ENCODE data around the gene ZNF165.
"Not testable (repeated sequence)": the region's sequence is repeated elsewhere in the genome, so short reads cannot be mapped to it uniquely, and the experiment has no call there.

The ZNF165 gene

DNA sequence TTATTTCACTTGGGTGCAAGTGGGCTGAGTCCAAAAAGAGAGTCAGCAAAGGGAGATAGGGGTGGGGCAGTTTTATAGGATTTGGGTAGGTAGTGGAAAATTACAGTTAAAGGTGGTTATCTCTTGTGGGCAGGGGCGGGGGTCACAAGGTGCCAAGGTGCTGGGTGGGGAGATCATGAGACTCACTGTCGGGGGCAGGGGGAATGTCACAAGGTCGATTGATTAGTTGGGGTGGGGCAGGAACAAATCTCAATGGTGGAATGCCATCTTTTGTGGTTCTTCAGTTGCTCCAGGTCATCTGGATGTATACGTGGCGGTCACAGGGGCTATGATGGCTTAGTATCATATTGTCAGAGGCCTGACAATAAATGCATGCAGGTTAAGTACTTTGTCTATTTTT is 41.9 kb downstream of the ZNF165 start:
- not testable (repeated sequence) for DNase-seq (ENCODE audit: low read depth)

DNA sequence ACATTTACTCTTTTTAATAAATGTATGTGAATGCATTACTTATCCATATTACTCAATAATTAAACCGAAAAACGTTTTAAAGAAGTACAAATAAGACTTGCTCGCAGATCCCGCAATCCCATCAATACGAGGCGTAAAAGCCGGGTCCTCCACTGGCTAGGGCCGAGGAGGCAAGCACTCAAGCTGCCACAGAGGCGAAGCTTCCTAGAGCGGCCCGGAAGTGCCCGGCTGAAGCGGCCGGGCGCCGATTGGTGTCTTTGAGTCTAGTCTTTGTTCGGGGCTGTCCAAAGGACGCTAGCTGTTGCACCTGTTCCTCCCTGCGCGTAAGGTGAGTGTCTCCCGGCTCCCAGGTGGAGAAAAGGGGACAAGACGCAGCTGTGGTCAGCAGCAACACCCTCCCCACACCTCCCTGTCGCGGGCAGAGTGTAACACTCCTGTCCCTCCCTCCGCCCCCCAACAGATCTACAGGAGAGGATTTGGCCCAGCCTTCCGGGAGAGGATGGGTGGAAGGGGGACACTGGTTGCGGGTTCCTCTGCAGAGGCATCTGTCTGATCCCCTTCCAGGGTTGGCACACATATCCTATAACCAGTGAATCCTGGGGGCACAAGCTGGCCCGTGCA is 44.1 kb downstream of the ZNF165 start, which contains the start of gene ZSCAN16:
ZSCAN16 (plus strand) TSS at position 260 of the 621 bp plus-strand sequence. CDS start 835 bp downstream, outside the sequence.
- DNase-seq (ENCODE audit: low read depth), result peak; percentile 69

DNA sequence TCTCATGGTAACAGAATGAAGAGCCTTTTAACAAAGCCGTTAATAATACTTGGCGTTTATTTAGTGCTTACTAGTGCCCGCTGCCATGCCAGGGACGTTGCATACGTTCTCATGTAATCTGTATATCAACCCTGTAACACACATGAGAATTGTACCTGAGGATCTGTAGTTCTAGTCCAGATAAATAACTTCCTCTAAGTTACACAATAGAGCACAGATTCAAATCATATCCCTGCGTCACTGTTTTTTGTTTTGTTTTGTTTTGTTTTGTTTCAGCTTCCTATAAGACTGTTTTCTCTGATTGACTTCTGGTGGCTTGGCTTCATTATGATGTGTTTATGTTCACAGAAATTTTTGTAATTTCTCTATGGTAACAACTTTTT is 44.6 kb downstream of the ZNF165 start:
- no peak for DNase-seq (ENCODE audit: low read depth)

DNA sequence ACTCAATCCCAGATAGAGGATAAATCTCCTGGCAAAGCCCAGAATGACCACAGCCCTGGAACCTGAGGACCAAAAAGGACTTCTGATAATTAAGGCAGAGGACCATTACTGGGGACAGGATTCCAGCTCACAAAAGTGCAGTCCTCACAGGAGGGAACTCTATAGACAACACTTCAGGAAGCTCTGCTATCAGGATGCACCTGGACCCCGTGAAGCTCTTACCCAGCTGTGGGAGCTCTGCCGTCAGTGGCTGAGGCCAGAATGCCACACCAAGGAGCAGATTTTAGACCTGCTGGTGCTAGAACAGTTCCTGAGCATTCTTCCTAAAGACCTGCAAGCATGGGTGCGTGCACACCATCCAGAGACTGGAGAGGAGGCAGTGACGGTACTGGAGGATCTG is 45.0 kb downstream of the ZNF165 start:
- DNase-seq (ENCODE audit: low read depth), result no peak

DNA sequence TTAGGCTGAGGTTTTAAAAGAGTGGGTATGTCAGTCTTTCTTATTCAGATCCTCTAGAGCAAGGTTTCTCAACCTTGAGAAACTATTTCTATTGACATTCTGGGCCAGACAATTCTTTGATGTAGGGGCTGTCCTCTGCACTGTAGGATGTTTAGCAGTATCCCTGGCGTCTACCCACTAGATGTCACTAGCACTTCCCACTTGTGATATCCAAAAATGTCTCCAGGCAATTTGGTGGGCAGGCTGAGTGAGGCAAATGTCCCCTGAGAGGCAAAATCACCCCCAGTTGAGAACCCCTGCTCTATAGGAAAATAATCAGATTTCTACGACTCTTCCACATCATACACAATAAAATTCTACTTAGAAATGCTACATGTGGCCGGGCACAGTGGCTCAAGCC is 53.6 kb downstream of the ZNF165 start:
- no peak for DNase-seq (ENCODE audit: low read depth)

DNA sequence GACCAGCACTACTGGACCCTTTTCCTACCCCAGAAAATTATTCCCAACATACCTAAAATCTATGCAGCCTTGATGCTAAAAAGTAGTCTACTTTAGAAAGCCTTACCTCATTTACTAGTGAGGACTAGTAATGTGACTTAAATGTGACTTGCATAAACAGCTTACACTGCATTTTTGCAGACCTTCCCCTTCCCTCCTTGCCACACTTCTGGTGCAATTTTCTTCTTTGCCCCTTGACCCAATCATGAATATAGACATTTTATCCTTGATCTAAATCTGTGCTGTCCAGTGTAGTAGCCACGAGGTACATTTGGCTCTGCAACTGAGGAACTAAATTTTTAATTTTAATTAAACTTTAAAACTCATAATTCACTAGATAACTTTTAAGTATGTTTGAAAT is 54.3 kb downstream of the ZNF165 start:
- no peak for DNase-seq (ENCODE audit: low read depth)

DNA sequence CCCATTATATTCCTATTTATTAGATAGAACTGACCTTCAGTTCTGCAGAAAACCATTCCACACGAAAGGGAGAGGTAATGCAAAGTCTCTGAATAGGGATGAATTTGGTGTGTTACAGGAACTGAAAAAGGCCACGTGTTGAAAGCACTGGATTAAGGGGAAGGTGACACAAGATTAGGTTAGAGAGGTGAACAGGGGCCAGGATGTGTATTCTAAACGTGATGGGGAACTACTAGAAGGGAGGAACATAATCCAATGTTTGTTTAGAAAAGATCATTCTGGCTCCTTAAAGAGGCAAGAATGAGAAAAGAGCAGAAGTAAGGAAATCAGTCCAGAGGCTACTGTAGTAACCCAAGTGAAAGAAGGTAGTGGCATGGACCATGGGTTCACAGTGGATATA is 55.0 kb downstream of the ZNF165 start:
- no peak for DNase-seq (ENCODE audit: low read depth)

DNA sequence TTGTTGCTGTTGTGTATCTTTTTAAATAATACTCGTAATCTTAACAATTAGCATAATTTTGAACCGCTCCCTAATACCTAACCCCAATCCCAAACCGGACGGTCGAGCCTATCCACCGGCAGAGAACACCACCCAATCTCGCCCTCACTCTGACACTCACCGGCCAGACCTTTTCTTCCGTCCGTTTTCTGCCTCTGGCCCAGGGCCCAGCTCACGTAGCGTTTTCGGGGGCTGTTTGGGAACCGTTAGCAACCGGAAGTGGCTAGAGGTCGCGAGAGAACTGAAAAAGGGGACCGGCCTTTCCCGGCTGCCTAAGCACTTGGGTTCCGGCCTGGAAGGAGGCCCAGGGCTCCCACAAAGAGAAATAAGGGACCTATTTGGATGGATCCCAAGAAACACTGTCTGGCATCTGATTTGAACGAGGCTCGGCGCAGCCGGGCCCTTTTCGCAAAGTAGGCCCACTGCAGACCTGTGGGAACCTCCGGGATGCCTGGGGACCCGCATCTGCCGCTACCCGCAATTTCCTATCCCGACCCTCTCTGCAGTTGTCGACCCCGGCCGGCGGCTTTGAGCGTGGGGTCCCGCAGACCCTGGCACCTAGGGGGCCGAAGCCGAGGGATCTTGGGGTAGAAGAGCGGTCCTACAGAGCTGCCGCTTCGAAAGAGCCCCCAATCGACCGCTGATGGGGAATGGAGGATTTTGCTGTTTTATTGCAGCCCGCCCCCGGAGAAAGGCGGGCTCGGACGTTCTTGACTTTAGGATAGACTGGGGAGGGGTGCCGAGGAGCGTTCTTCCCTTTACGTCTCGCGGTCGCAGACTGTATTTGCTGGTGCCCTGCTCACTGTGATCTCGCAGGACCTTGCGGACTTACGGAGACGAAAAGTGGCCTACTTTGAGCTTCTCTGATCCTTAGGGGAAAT is 56.5 kb downstream of the ZNF165 start:
- DNase-seq (ENCODE audit: low read depth), result peak; percentile 73

DNA sequence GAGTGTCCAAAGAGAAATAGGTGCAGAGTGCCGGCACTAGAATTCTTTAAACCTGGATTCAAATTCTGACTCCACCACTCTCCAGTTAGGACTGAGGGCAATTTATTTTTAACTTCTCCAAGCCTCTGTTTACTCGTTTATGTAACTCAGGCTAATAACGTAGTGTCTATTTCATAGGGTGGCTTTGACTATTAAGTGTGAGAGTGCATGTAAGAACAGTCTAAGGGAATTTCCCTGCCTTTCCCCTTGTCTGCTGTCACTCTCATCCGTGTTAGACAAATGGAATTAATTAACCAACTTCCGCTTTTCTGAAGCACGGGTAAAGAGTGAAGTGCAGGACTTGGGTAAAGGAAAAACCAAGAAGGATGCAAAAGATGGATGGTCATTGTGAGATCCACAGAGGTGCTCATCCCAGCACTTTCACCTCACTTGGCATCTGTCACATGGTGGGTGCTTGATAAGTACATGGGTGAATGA is 57.2 kb downstream of the ZNF165 start:
- DNase-seq (ENCODE audit: low read depth), result no peak

Measured in activated T-cell treated with anti-CD3 and anti-CD28 coated beads for 48 hours (primary cell).